PFSK-1 (cell line): ENCODE data around the gene SEMA3B.

ENCODE experiments used
- FOXP2 ChIP-seq: optimal IDR thresholded peaks from 2 replicates; pipeline ENCODE3; 2011; ENCODE audit warnings: borderline replicate concordance, control low read depth, inconsistent platforms; ENCODE audit not compliant: insufficient read depth; ENCODE audit errors: extremely low read length, extremely low read depth
- POLR2AphosphoS5 ChIP-seq: IDR thresholded peaks from 2 replicates; pipeline ENCODE4 v1.6.1; 2012; ENCODE audit warnings: low read depth, mild to moderate bottlenecking, control low read depth, low read length, moderate library complexity
- REST ChIP-seq, 2 experiments: IDR thresholded peaks; 2 replicates each; pipeline versions ENCODE4 v1.6.1 to v1.8.0; 2011 to 2012; ENCODE audit warnings: low read depth in 2 of 2, low read length in 2 of 2, control low read depth in 1 of 2, inconsistent platforms in 1 of 2, mild to moderate bottlenecking in 1 of 2, moderate library complexity in 1 of 2; ENCODE audit not compliant: insufficient read depth in 1 of 2
- SIN3A ChIP-seq: IDR thresholded peaks from 2 replicates; pipeline ENCODE4 v1.6.1; 2012; ENCODE audit warnings: mild to moderate bottlenecking, low read length, moderate library complexity, borderline replicate concordance; ENCODE audit not compliant: insufficient read depth
- TAF1 ChIP-seq: IDR thresholded peaks from 2 replicates; pipeline ENCODE4 v1.6.1; 2012; ENCODE audit warnings: low read length, control low read depth, borderline replicate concordance; ENCODE audit not compliant: insufficient read depth

The SEMA3B gene

DNA sequence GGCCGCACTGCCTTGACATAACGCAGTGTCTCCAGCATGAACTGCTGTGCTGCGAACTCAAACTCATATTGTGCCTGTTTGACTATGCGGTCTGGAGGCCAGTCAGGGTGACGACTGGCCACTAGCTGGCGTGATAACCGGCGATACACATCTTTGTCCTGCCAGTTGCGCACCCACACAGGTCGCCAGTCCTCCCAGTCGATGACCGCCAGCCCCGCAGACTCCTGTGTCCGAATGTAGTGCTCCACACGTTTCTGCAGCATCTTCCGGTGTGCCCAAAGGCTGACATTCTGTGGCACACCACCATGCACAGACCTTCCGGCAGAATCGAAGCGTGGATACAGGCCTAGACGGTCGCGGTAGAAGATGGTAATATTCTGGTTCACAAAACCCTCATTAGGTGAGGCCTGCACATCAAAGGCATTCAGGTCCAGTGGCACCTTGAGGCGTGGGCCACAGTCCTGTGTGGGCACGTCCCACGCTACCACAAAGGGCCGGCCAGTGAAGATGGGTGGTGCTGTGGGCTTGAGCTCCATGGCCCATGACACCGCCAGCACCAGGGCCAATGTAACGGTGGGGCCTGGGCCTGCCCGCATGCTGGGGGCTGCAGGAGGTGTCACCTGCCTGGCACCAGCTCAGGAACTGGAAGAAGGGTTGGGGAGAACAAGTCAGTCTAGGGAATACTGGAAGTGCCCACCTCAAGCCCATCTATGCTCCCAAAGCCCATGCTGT is 51.1 kb downstream of the SEMA3B start:
- TF ChIP-seq SIN3A: no peak
- TF ChIP-seq REST (IDR thresholded peaks at IDR 0.05; ENCODE audit: insufficient read depth in 1 of 2, low read depth in 2 of 2, low read length in 2 of 2): no peak
- no peak for TF ChIP-seq POLR2AphosphoS5
- no peak for TF ChIP-seq TAF1
- TF ChIP-seq FOXP2: no peak

DNA sequence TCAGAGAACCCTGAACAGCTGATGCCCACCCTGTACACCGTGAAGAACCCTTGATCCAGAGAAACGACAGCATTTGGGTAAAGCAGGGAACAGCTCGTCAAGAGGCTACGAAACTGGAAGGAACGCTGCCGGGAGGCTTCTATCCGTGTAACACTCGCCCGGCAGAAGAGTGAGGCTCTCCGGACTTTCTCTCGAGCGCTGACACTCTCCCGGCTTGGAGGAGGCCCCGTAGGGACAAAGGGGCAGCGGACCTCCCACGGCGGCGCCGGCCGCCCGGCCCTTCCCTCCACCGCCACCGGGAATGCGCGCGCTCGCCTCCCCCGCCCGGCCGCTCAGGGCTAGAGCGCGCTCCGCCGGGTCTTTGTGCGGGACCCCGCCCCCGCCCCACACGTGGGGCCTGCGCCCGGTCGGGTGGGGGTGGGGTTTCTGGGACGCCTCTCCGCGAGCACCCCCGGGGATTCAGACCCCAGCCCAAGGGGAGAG is 51.9 kb downstream of the SEMA3B start:
- TF ChIP-seq FOXP2 (no peak), SIN3A (no peak), TAF1 (no peak), POLR2AphosphoS5 (no peak), REST (IDR thresholded peaks at IDR 0.05; ENCODE audit: insufficient read depth in 1 of 2, low read depth in 2 of 2, low read length in 2 of 2) (no peak)

GRCh38 chr3:50321336-50322114 is 52.6 kb downstream of the SEMA3B start:
- TF ChIP-seq POLR2AphosphoS5: 0 out of 2 replicates have a peak, but pooled peaks have one; percentile 21
- no peak for TF ChIP-seq TAF1

- TF ChIP-seq FOXP2 (no peak), POLR2AphosphoS5 (no peak), REST (IDR thresholded peaks at IDR 0.05; ENCODE audit: insufficient read depth in 1 of 2, low read depth in 2 of 2, low read length in 2 of 2) (no peak), TAF1 (no peak), SIN3A (no peak)
Observed at GRCh38 chr3:50322115-50322385, 53.1 kb downstream of the SEMA3B start.

DNA sequence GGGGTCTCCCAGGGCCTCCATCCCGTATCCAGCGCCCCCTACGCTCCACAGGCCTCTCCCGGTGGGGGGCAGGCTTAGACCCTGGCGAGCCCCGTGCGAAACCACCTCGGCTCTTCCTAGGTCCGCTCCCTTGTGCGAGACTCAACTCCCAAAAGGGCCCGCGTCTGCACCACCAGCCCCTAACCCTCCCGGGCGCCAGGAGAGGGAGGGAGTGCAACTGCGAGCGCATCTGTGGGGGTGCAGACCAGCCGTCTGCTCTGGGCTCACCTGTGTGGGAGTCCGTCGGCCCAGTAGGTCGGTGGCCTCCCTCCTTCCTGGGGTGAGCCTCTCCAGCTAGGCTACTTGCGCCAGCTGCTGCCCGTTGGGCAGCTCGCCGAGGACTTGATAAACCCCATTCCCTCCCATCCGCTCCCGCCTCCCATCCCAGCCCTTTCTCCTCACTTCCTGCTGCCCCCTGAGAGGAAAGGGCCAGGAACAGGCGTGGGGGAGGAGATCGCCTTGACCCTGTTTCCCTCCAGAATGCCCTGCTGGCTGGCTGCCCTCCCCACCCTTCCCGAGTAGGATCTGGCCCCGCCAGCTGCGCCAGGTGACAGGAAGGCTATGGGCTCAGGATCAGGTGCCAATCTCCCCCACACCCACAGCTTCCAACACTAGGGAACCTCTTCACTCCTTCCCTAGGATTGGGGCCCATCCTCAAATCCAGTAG is 53.6 kb downstream of the SEMA3B start, which contains the start of gene HYAL2:
Gene HYAL2 (minus strand): TSS at position 360 of the 706 bp plus-strand sequence. CDS start 2,256 bp downstream, outside the sequence.
- TF ChIP-seq TAF1 (0 out of 2 replicates have a peak, but pooled peaks have one; percentile 32), POLR2AphosphoS5 (no peak; the same call in 1 of the 2 replicates)
